RWPE1 (cell line): ENCODE results near the gene SULT1C4.

Experiments used
- CTCF ChIA-PET: fragments of 350-600 bp; sonication (Branson Sonifier 250); formaldehyde crosslinking; extraction: SDS; loops from one replicate; lab custom pipeline; 2021; lab: Yijun Ruan, JAX
- POLR2A ChIA-PET: fragments of 400-600 bp; formaldehyde crosslinking; extraction: SDS; loops from one replicate; lab custom pipeline; 2020; ENCODE audit warnings: antibody characterized with exemption; ENCODE audit not compliant: low non-redundant PET; lab: Yijun Ruan, JAX
- DNase-seq: peaks from one replicate; pipeline ENCODE4 v3.0.0; 2012; ENCODE audit warnings: low spot score
- H3K27ac ChIP-seq: fragments of 450-650 bp; 2 replicates; pipeline ENCODE4 v1.5.1; 2017
- CTCF ChIP-seq: fragments of 450-650 bp; conservative IDR thresholded peaks from 2 replicates; pipeline ENCODE4 v1.5.1; 2017; ENCODE audit warnings: low read depth, mild to moderate bottlenecking

Gene SULT1C4

GRCh38 chr2:108360776-108361468, 16.8 kb upstream of the SULT1C4 start:
- no peak for TF ChIP-seq CTCF
- DNase-seq, result no peak
- no peak overlapping the region for H3K27ac ChIP-seq
- ChIA-PET POLR2A (no interaction called here), CTCF (interaction anchor here (0.6 to 0.7 kb wide), 2 partner anchors 10 to 275 kb away, joined by 3 to 6 read pairs; no protein-coding TSS in a partner anchor)

DNA sequence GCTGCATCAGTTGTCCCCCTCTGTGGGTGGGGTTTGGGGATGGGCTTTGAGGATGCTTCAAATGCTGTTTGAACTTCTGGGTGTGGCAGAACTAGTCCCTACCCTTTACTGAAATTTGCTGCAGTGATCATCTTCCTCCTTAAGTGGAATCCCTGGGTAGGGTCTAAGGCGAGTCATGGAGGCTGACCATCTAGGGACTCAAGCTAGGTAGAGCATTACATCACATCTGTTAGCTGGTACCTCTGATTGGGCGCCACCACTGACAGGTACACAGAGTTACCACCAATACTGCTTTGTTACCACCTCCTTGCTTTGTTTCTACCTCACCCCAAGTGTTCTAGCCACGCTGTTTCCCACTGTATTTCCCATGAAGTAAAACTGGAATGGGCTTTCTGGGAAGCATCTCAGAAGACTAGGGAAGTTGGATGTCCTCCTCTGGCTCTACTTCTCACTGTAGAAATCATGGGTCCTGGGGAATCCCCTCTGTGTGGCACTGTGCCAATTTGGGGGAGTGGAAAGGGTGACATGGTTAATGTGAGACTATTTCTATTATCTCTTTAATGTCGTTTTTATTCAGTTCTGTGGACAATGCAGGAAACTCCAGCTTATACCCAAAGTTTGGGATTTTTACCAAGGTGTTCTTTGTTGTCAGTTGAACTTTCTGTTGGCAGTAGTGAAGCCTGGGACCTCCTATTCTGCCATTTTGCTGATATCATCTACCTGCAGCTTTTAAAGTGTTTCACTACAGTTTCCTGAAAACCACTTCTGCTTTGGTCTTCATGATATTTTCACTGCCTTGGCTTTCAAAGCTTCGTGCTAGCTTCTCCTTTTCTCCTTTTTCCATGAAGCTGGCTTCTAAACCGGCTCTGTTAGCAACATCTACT, 14.5 kb upstream of the SULT1C4 start:
- DNase-seq, result no peak
- no peak for TF ChIP-seq CTCF
- no peak overlapping the region for H3K27ac ChIP-seq
- ChIA-PET POLR2A (interaction anchor here (0.7 kb wide), 1 partner anchor 47 kb away, joined by 3 read pairs; no protein-coding TSS in a partner anchor), CTCF (interaction anchor here (0.7 kb wide), 1 partner anchor 57 kb away, joined by 4 read pairs; no protein-coding TSS in a partner anchor)

DNA sequence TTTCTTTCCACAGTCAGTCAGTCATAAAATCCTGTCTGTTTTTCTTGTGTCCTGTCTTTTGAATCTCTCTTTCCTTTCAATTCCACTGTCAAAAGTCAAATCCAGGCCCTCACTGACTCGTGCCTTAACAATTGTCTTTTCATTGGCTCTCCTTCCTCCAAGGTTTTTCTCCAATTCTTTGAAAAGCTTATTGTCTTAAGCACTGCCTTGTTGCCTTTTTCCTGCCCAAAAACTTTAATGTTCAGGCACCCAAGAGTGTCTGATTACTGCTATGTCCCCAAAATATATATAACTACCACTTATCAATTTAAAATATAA, 13.9 kb upstream of the SULT1C4 start:
- no peak overlapping the region for H3K27ac ChIP-seq
- DNase-seq, result no peak
- POLR2A ChIA-PET, result no interaction called here
- TF ChIP-seq CTCF, result no peak
- CTCF ChIA-PET, result no interaction called here

DNA sequence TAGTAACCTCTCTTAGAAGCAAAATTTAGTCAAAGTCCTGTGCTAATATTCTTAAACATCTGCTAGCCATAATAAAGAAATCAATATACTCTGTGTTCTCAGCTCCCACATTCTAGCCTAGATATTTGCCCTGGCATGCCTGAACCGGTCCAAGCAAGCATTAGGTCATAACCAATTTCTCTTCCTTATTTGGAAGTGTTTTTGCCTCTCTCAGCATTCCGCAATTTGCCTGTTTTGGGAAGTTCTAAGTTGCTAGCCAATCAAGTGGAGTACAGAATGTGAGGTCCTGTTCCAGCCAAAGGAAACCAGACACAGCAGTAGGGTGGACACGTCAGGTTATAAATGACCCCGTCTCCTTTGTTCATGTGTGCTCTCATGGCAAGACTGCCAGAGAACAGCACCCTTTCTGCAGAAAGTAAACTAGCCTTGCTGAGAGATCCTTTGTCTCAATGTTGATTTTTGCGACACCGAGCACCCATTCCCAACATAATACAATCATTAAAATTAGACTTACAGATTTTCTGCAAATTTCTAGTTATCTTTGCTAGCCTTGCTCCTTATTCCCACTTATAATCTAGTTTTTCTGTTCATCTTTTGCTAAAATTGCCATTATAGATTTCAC, 13.0 kb upstream of the SULT1C4 start:
- no peak overlapping the region for H3K27ac ChIP-seq
- no peak for DNase-seq
- ChIA-PET CTCF (no interaction called here), POLR2A (no interaction called here)
- no peak for TF ChIP-seq CTCF

GRCh38 chr2:108365656-108366055, 12.1 kb upstream of the SULT1C4 start:
- POLR2A ChIA-PET, result no interaction called here
- no peak for DNase-seq
- CTCF ChIA-PET, result no interaction called here
- H3K27ac ChIP-seq, result no peak overlapping the region
- TF ChIP-seq CTCF, result no peak

- POLR2A ChIA-PET, result no interaction called here
- TF ChIP-seq CTCF, result no peak
- DNase-seq, result no peak
- no peak overlapping the region for H3K27ac ChIP-seq
- CTCF ChIA-PET, result no interaction called here
Observed at GRCh38 chr2:108367014-108367413, 10.7 kb upstream of the SULT1C4 start.
